Kidney (tissue), 14 donors: Measurements from ENCODE around the gene TAAR8. TPM values are rescaled to one million over a fixed set of nuclear protein-coding genes. Genes with fewer than 3 reads are reported as not detected.

Experiments
- DNase-seq, 5 donors: peaks; one replicate each; pipeline ENCODE4 v3.0.0-alpha.2; 2013 to 2020
- FAIRE-seq: peaks from 2 replicates; lab custom pipeline; 2012; peaks lifted over from hg19 to GRCh38; lab: Jason Lieb, UNC
- H3K27ac ChIP-seq, 2 donors: one replicate each; pipeline ENCODE4 v1.7.0; 2013; ENCODE audit warnings: low read depth in 2 of 2, low read length in 2 of 2, inconsistent platforms in 1 of 2
- H3K27me3 ChIP-seq: one replicate; pipeline ENCODE4 v1.7.1; 2013; ENCODE audit warnings: low read length, inconsistent platforms; ENCODE audit not compliant: control insufficient read depth, insufficient read depth
- H3K36me3 ChIP-seq, 3 donors: one replicate each; pipeline versions ENCODE4 v1.7.0 to v1.7.1; 2013; ENCODE audit warnings: low read length in 3 of 3, control low read depth in 1 of 3, inconsistent platforms in 1 of 3; ENCODE audit not compliant: insufficient read depth in 3 of 3, control insufficient read depth in 2 of 3
- H3K4me1 ChIP-seq, 3 donors: one replicate each; pipeline versions ENCODE4 v1.7.0 to v1.7.1; 2013; ENCODE audit warnings: low read length in 3 of 3, inconsistent platforms in 1 of 3, low read depth in 1 of 3; ENCODE audit not compliant: control insufficient read depth in 2 of 3, insufficient read depth in 2 of 3
- H3K4me3 ChIP-seq, 3 donors: one replicate each; pipeline versions ENCODE4 v1.7.0 to v1.8.1; 2013; ENCODE audit warnings: low read length in 3 of 3, control low read depth in 1 of 3, inconsistent platforms in 1 of 3
- H3K9ac ChIP-seq, 3 donors: one replicate each; pipeline versions ENCODE4 v1.7.0 to v1.7.1; 2013; ENCODE audit warnings: low read length in 3 of 3, control low read depth in 1 of 3, inconsistent platforms in 1 of 3
- H3K9me3 ChIP-seq, 3 donors: one replicate each; pipeline versions ENCODE4 v1.7.0 to v1.7.1; 2013; ENCODE audit warnings: low read length in 3 of 3, control low read depth in 1 of 3, inconsistent platforms in 1 of 3; ENCODE audit not compliant: control insufficient read depth in 2 of 3, insufficient read depth in 1 of 3
- intact Hi-C: fragments of 100-400 bp; cut with DNase I; formaldehyde crosslinking; loops from one replicate; pipeline ENCODE4 v1.11.1; 2022
- polyA plus RNA-seq: library from polyadenylated mRNA; stranded (reverse); fragments of 350-450 nt; fragmentation: Illumina TruSeq; extraction: RNeasy Lipid Tissue Mini Kit (QIAGEN cat#74804); gene quantifications from one replicate; pipeline ENCODE4 v1.2.3, GENCODE V29; 2014; ENCODE audit warnings: low read depth, low replicate concordance; ENCODE audit not compliant: insufficient read depth
- total RNA-seq: library from RNA; stranded (reverse); fragmentation: NEBNext Ultra II Directional; extraction: Animal tissue kit (Norgen Biotek cat#: 25700); gene quantifications from one replicate; pipeline ENCODE4 v1.2.1, GENCODE V29; 2021
- TF ChIP-seq, protein P1 (sequence below): IDR thresholded peaks from 3 replicates; pipeline ENCODE4 v1.5.1; 2012; ENCODE audit warnings: mild to moderate bottlenecking, moderate library complexity, borderline replicate concordance; ENCODE audit not compliant: insufficient read depth; ENCODE audit errors: extremely low read depth
- donor health status: control.
- donor health status: control.
- donor health status: control.
- donor health status: control.
- donor health status: control.
- donor health status: DM: yes; HTN: yes; CAD: no.
- donor health status: Normal renal cell carcinoma (clear cell type).

The TAAR8 gene
- total and polyA plus RNA-seq, 2 donors from 2014 or later, result not detected

GRCh38 chr6:132566404-132566803 is 13.9 kb downstream of the TAAR8 start:
- Histone ChIP-seq H3K36me3 (no peaks in the 10 kb centered on the region), H3K27ac (no peak overlapping the region), H3K27me3 (no peaks in the 10 kb centered on the region), H3K9ac (no peak overlapping the region), H3K4me3 (no peak overlapping the region), H3K9me3 (no peaks in the 10 kb centered on the region), H3K4me1 (no peaks in the 10 kb centered on the region)
- FAIRE-seq, result no peak
- TF ChIP-seq, protein P1, sequence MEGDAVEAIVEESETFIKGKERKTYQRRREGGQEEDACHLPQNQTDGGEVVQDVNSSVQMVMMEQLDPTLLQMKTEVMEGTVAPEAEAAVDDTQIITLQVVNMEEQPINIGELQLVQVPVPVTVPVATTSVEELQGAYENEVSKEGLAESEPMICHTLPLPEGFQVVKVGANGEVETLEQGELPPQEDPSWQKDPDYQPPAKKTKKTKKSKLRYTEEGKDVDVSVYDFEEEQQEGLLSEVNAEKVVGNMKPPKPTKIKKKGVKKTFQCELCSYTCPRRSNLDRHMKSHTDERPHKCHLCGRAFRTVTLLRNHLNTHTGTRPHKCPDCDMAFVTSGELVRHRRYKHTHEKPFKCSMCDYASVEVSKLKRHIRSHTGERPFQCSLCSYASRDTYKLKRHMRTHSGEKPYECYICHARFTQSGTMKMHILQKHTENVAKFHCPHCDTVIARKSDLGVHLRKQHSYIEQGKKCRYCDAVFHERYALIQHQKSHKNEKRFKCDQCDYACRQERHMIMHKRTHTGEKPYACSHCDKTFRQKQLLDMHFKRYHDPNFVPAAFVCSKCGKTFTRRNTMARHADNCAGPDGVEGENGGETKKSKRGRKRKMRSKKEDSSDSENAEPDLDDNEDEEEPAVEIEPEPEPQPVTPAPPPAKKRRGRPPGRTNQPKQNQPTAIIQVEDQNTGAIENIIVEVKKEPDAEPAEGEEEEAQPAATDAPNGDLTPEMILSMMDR, result no peak
- DNase-seq, result no peak
- intact Hi-C loops, result no loop called here

DNA sequence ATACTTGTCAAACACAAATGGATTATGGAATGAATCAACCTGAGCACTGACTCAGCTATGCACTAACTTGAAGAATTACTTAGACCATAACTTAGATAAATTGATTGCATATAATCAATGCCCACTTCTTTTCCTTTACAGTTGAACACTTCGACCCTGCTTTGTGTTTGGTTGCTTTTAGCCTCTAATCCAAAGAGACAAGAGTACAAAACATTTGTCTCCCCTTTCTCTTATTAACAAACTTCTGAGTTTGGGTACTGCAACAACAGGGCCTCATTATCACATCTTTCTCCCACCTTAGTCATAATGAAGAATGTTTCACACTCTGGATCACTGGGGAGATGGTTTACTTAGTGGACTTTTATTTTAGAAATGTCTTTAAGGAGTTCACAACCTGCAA is 15.1 kb downstream of the TAAR8 start:
- no peak for FAIRE-seq
- H3K27ac ChIP-seq, result no peak overlapping the region

DNA sequence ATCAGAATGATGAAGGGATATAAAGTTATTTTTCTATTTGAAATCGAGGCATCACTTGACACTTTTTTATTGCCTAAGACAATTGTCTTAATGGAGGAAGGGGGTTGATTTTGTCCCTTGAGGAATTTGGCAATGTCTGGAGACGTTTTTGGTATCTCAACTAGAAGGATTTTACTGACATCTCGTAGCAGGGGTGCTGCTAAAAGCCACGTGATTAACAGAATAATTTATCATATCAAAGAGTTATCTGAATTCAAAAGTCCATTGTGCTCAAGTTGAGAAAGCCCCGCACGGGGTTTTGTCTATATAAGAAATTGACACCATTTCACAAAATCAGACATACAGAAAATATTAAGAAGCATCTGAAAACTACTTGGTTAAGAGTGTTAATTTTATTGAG is 16.1 kb downstream of the TAAR8 start:
- TF ChIP-seq, protein P1, result no peak
- Histone ChIP-seq H3K27ac (no peak overlapping the region), H3K4me1 (no peaks in the 10 kb centered on the region), H3K4me3 (no peak overlapping the region), H3K9me3 (no peaks in the 10 kb centered on the region), H3K36me3 (no peaks in the 10 kb centered on the region), H3K9ac (no peak overlapping the region), H3K27me3 (no peaks in the 10 kb centered on the region)
- no peak for DNase-seq
- intact Hi-C loops, result no loop called here
- no peak for FAIRE-seq

More for the DNA sequence above, 15.1 kb downstream of the TAAR8 start:
- H3K9ac ChIP-seq, result no peak overlapping the region
- H3K36me3 ChIP-seq, result no peaks in the 10 kb centered on the region
- no peak overlapping the region for H3K4me3 ChIP-seq
- no peak for DNase-seq
- TF ChIP-seq, protein P1, result no peak
- no peaks in the 10 kb centered on the region for H3K27me3 ChIP-seq
- intact Hi-C loops, result no loop called here
- H3K4me1 ChIP-seq, result no peaks in the 10 kb centered on the region
- no peaks in the 10 kb centered on the region for H3K9me3 ChIP-seq

- H3K9me3 ChIP-seq, result no peaks in the 10 kb centered on the region
- no peak for FAIRE-seq
- H3K9ac ChIP-seq, result no peak overlapping the region
- no peak overlapping the region for H3K4me3 ChIP-seq
- TF ChIP-seq, protein P1, result no peak
- DNase-seq, result peak in 2 of 5 donors; percentile 8 to 32
- no peaks in the 10 kb centered on the region for H3K36me3 ChIP-seq
- no peak overlapping the region for H3K27ac ChIP-seq
- H3K27me3 ChIP-seq, result no peaks in the 10 kb centered on the region
- no peaks in the 10 kb centered on the region for H3K4me1 ChIP-seq
- intact Hi-C loops, result no loop called here
These were observed 16.7 kb downstream of the TAAR8 start for GRCh38 chr6:132569170-132569569.
